Endothelial cell of hepatic sinusoid (primary cell): Measurements from ENCODE around the gene IFFO2.

Experiments used
- in situ Hi-C: cut with HindIII; loops from 2 replicates; pipeline ENCODE4 v1.10.0; 2017; ENCODE audit warnings: low sequenced_read_pairs

The IFFO2 gene

DNA sequence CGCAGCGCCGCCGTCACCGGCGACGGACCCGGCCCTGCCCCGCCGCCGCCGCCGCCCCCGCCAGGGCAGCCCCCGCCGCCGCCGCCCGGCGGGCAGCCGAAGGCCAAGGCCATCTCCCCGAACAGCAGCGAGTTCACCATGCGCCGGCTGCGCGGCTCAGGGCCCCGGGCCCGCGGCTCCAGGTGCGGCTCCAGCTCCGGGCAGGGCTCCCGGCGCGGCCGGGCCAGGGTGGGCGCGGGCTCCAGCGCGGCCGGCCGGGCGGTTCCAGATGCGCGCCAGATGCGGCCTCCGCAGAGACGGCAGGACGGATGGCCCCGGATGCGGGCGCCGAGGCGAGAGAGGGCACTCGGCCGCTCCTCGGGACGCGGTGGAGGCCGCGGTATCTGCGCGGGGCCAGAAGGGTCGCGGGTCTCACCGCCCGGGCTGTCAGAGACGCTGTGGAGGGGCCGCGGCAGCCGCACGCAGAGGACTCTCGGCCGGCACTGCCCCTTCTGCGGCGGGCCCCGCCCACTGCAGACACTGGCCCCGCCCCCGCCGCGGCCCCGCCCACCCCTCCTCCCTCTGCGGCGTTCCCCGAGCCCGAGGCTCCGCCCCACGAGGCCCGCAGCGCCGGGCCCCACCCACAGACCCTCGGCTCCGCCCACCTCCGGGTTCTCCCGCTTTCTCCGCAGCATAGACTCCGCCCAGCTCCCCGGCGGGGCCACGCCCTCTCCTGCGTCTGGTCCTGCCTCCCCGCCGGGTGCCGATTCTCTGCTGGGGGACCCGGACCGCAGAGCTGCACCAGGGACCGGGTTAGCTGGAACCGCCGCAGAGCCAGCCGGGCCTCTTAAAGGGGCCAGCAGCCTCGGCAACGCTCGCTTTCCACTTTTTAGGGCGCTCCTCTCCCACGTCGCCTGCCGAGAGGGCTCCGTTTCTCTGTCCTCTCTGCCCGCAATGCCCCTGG is at the start of gene IFFO2:
Gene IFFO2, minus strand, starts transcription at position 484 of the 943 bp plus-strand sequence. Its CDS starts 344 bp downstream, at position 140.
- in situ Hi-C loops = no loop called here

DNA sequence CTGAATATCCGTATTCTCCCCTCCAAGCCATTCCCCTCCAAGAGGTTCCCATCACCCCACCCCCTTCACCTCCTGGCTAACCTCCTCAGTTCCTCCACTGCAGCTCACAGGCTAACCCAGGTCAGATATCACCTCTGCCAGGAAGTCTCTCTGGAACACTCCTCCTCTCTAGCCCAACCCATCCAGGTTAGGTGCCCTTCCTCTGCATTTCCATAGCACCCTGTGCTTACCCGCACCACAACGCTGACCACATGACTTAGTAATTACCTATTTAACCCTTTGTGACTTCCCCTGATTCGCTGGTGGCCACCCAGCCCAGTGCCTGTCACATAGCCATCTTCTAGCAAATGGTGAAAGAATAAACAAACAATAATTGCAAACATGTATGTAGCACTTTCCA is 49.5 kb upstream of the IFFO2 start:
- in situ Hi-C loops = no loop called here

DNA sequence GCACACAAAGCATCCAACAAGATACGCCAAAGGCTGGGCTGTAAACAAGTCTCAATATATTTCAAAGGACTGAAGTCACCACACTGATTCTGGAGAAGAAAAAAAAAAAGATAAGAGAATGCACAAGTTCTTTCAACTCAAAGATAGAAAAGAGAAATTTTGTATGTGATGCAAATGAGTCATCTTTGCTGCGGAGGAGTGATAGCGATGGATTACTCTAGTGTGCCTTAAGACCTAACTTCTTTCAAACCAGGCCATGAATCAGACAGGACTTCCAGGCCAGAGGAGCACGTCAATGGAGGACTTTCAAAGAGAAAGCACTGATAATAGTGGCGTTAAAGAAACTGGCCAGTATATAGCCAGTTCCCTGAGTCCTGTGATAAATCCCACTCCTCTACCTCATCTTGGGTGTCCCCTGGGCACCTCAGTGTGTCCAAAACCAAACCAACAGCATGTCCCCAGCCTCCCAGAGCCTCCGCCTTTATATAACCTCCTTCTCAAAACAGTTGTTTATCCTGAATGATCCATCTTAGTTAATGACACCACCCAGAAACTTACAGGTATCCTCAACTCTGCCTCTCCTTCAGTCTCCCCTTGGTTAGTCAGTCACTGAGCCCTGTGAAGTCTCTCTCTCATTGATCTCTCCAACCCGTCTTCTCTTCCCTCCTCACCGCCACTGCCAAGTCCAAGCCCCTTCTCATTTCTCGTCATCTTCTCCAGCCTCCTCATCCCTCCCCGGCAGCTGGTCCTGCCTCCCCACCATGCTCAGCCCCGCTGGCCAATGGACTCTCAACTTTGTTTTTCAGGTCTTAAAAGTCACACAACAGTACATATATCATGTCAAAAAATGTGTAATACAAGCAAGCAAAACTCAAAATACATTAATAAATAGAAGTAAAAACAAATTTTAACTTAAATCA is 47.2 kb upstream of the IFFO2 start:
- in situ Hi-C loops = no loop called here

DNA sequence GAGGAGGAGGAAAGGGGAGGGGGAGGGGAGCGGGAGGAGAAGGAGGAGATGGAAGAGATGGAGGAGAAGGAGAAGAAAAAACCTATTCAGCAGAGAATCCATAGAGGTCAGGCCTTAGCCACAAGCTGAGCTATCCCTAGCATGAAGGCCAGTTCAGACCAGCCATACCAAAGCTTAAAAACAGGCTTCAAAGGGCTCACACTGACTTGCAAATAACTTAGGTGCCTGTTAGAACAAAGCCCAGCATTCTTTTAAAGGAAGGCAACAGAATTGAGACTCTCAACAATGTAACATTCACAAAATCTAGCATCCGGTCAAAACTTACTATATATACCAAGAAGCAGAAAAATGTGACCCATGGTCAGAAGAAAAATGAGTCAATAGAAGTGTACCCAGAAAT is 43.6 kb upstream of the IFFO2 start:
- in situ Hi-C loops = no loop called here

DNA sequence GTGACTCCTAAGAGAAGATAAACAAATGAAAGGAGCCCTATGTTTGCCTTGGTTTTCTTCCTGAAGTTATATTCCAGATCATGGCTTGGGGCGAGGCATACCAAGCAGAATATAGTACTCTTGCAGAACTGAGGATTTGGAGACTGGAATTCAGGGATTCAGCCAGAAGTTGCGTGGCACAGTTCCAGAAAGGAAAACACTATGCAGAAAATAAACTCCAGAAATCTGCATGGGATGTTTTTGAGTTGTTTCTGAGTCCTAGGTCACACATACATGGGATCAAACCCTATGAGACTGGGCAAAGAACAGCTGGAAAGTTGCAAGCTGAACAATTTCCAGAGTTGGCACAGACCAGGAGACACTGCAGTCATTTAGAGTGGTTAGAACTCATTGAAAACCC is 42.9 kb upstream of the IFFO2 start:
- in situ Hi-C loops = no loop called here

DNA sequence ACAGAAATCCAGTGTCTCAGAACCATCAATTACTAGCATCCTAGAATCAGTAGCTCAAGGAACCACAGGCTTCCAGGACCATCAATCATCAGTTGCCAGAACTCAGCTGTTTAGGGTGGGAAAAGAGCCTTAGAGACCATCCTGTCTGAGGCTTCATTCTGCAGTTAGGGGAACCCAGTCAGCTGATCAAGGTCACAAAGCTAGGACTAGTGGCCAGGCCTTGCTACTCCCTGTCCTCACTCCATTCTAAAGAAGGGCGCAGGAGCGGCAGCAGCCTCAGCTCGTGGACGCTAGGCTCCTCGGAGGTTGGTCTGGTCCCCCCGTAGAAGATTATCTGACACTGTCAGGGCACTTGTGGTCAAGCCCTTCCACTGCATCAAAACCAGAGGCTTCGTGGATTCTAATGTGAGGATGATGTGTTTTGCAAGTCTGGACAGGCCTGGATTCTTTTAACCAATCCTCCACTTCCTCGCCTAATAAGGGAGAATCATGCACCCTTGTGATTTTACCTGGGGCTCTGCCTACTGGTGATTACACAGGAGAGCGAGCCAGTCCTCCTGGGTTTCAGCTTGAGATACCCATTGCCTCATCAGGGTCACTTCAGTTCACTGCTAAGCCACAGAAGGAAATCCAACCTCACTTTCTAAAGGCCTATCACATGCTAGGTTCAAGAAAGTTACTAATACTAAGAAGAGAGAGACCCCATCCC is 41.7 kb upstream of the IFFO2 start:
- in situ Hi-C loops = no loop called here

DNA sequence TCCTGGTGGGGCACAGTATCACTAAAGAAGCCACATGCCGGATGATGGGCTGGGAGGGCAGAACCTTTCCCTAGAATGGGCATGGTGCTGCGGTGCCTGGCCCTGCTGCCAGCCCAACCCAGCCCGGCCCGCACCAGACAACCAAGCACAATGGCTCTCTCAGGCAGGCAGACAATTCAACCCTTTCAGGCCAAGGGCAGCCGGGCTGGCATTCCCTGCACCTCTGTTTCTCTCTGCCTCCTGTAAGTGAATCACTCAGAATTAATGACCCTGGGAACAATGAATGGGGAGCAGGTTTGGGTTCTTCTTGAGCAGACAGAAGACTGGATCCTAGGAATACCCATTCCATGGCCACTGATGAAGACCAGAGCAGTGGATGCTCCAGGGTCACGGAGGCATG is 41.0 kb upstream of the IFFO2 start:
- in situ Hi-C loops = no loop called here

DNA sequence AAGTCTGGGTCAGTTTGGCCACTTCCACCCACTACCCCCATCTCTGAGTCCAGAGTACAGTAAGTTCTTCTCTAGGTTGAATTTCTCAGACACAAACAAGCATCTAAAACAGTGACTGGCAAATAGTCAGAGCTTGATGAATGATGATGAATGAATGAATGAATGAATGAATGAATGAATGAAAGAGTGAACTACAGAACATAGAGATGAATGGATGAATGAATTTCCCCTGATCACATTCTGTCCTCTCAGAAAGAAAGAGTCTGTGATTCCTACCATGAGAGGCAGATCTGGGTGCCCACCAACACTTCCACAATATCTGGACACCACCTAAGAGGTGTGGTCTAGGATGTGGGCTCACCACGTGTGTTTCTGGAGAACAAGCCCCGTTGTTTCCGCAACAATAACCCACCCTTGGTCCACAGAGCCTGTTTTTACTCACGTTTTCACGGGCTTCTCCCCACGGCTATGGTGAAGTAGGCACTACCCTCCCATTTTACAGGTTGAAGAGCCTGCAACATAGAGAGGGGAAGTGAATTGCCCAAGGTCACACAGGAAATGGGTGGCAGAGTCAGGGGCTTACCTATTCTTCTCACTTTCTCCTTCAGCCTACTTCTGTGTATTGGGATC is 40.2 kb upstream of the IFFO2 start:
- in situ Hi-C loops = no loop called here

DNA sequence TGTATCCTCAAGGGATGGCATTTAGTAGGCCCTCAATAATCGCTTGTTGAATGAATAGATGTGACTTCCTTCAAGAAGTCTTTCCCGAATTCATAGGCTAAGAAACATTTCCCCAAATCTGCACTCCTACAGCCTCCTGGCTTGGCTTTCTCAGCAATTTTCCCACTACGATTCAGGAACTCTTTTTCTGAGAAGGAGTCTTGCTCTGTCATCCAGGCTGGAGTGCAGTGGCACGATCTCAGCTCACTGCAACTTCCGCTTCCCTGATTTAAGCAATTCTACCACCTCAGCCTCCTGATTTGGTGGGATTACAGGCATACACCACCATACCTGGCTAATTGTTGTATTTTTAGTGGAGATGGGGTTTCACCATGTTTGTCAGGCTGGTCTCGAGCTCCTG is 37.9 kb upstream of the IFFO2 start:
- in situ Hi-C loops = no loop called here

DNA sequence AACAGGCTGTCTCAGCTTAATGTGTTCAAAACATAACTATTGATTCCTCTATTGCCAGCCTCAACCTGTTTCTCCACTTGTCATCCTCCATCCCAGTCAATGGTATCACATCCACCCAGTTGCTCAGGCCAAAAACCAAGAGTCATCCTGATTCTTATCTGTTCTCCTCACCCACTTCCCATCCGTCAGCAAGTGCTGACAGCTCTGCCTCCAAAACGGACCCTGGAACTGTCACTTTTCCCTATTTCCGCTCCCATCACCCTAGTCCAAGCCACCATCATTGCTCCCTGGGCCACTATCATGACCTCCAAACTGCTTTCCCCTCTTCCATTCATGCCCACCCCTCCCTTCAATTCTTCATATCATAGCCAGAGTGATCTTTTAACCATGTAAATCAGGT is 36.2 kb upstream of the IFFO2 start:
- in situ Hi-C loops = no loop called here

DNA sequence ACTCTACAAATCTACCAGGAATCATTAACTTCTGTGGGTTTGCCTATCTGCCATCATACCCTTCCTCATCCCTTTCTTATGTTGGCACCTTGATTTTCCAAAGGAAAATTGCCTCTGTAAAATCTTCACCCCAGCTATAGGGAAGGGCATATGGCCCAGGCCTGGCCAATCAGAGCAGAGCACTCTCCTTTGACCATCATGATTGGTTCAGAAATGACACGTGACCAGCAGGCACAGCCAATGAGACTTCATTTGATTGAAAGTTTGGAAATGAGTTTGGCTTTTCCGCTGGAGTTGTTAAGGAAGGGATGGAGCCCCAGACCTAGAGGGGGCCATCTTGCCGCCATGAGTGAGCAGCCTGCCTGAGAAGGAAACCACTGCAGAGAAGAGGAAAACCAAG is 35.1 kb upstream of the IFFO2 start:
- in situ Hi-C loops = no loop called here

DNA sequence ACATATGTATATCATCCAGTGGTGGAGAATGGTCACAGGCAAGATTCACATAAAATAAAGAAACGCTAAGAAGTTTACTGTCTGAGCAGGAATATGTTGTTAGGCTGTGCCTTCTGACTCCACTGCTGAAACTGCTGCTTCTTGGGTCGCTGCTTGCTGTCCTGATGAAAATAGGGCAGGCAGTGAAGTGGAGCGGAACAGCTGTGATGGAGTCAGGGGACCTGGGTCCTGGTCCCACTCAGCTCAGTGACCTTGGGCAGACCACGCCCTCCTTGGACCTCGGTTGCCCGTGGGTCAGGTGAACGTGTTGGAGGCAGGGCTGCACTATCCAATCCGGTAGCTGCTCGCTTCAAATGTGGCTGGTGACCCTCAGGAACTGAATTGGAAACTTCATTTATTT is 33.4 kb upstream of the IFFO2 start:
- in situ Hi-C loops = no loop called here

DNA sequence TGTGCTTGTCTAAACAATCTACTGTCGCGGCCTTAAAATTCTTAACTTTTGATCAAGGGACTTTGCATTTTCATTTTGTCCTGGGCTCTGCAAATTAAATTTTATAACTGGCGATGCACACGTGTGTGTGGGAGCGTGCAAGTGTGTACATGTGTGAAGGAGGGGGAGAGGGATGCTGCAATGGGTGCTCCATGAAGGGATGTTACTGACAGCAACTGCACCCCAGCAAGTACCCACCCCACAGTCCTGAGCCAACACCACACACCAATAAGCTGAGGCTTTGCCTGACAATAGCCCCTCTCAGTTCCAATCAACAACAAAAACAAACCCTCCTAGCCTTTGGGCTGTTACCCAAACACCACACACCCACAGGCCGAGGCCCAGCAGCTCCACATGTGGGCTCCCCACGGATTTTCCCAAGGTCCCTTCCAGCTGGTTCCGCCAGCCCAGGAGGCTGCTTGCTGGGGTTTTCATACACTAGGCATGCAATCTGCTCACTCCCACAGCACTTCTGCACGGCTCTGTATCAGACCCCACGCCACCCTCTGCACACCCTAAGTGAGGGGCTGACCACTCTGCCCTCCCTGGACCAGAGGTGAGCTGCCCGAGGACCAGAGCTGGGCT is 32.8 kb upstream of the IFFO2 start:
- in situ Hi-C loops = no loop called here

DNA sequence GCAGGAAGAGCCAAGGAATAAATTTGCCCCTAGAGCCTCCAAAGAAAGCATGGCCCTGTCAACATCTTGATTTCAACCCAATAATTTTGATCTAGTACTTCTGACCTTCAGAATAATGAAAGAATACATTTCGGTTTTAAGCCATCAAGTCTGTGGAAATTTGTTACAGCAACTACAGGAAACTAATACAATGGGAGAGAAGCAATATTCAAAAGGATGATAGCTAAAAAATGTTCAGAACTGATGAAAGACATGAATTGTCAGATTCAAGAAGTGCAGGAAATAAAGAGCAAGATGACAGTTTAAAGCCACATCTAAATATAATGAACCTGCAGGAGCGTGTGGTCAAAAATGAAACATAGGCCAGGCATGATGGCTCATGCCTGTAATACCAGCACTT is 24.8 kb upstream of the IFFO2 start:
- in situ Hi-C loops = no loop called here

DNA sequence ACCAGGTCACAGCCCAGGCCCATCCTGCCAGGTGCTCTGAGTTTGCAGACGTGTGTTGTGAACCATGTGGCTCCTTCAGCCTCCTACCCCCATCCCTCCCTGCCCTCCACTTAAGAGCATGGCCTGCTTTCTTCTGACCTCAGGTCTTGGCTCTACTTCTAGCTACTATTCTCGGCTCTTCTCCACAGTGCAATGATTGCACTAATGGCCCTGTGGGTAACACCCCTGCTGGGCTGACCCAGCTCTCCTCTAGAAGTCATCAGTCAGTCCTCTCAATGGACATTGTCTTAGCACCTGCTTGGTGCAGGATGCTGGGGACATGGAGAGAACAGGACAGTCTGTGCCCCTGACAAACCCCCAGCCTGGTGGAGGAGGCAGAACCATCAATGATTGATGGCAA is 22.2 kb upstream of the IFFO2 start:
- in situ Hi-C loops = no loop called here

DNA sequence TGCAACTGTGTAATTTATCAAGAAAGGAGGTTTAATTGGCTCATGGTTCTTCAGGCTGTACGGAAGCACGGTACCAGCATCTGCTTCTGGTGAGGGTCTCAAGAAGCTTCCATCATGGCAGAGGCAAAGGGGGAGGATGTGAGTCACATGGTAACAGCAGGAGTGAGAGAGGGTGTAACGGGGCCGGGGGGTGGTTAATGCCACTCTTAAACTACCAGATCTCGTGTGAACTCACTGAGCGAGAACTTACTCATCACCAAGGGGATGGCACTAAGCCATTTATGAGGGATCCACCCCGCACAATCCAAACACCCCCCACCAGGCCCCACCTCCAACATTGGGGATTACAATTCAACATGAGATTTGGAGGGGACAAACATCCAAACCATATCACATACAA is 21.0 kb upstream of the IFFO2 start:
- in situ Hi-C loops = no loop called here

DNA sequence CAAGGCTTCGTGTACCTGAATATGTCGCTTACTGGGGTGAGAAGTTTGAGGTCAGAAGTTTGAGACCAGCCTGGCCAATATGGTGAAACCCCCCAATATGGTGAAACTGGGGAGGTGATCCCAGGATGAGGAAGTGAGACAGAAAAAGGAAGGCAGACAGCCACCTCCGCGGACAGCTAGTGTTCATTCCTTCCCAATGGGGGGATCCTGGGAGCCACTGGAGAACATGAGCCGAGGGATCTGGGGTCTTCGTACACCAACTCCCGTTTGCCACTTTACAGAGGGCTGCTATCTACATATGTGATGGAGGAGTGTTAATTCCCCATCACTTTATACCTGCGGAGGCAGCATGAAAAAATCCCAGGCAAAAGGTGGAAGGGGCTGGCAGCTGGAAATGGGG is 19.6 kb upstream of the IFFO2 start:
- in situ Hi-C loops = no loop called here

DNA sequence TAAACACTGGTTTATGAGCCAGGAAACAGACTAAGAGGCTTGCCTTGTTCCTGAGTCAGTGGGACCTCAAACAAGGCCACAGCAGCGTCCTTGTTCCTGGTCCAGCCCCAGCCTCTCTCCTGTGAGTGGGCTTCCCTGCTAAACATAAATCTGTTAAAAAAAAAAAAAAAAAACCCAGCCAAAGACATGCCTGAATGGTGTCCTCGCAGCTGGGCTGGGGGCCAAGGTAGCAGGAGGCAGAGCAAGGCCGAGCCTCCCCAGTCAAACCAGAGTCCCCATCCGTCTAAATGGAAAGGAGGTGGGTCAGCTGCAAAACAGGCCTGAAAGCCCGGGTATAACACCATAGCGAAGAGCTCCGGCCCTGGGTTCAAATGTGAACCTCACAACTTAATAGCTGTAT is 18.1 kb upstream of the IFFO2 start:
- in situ Hi-C loops = no loop called here

DNA sequence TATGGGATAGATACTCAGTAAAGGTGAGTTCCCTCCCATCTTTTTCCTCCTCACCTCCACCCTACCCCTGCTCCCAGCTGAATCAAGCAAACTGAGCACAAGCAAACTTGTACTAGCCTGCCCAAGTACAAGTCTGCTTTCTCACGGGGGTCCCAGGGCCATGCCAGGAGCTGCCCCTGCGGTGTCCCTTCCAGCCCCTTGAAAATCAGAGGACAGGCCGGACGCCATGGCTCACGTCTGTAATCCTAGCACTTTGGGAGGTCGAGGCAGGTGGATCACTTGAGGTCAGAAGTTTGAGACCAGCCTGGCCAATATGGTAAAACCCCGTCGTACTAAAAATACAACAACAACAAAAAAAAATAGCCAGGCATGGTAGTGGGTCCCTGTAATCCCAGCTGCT is 17.5 kb upstream of the IFFO2 start:
- in situ Hi-C loops = no loop called here

DNA sequence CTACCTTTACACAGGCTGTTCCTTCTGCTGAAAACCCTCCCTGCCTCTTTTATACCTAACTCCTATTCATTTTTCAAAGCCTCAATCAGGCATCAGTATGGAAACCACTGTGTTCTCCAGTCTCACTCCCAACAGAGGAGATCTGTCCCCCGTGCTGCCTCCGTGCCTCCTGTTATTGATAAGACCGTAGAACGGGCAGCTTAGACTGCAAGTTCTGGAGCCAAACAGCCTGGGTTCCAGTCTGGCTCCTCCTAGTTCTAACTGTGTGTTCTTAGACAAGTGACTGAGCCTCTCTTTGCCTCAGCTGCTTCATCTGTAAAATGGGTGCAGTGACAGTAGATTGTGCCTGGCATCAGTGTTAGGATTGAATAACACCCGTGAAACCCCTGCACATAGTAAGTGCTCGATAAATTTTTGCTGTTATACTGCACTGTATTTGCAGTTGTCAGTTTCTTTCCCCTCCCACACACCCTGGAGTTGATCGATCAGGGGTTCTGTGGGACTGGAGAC is 17.0 kb upstream of the IFFO2 start:
- in situ Hi-C loops = no loop called here
